Neuronal stem cell (in vitro differentiated cells): ENCODE results near the gene DNAJC9.

Source experiments
- DNase-seq: peaks from one replicate; pipeline ENCODE4 v3.0.0-alpha.2; 2013; ENCODE audit warnings: low spot score
- H2AFZ ChIP-seq: one replicate; pipeline ENCODE4 v1.6.1; 2013; ENCODE audit warnings: mild to moderate bottlenecking, low read length, inconsistent platforms
- H2AK5ac ChIP-seq: 2 replicates; pipeline ENCODE4 v1.6.1; 2013; ENCODE audit warnings: low read depth, mild to moderate bottlenecking, inconsistent platforms, low read length, moderate library complexity, mixed read lengths
- H2BK120ac ChIP-seq: 2 replicates; pipeline ENCODE4 v1.6.1; 2013; ENCODE audit warnings: low read depth, mild to moderate bottlenecking, inconsistent platforms, low read length, moderate library complexity, mixed read lengths
- H2BK12ac ChIP-seq: one replicate; pipeline ENCODE4 v1.6.1; 2013; ENCODE audit warnings: low read length, inconsistent platforms
- H2BK15ac ChIP-seq: 2 replicates; pipeline ENCODE4 v1.6.1; 2013; ENCODE audit warnings: mild to moderate bottlenecking, low read length, inconsistent platforms, mixed read lengths
- H2BK5ac ChIP-seq: one replicate; pipeline ENCODE4 v1.6.1; 2013; ENCODE audit warnings: inconsistent platforms, mild to moderate bottlenecking, low read length, moderate library complexity
- H3K14ac ChIP-seq: one replicate; pipeline ENCODE4 v1.6.1; 2013; ENCODE audit warnings: low read length, inconsistent platforms
- H3K18ac ChIP-seq: 2 replicates; pipeline ENCODE4 v1.6.1; 2013; ENCODE audit warnings: low read length, inconsistent platforms
- H3K23ac ChIP-seq: 2 replicates; pipeline ENCODE4 v1.6.1; 2013; ENCODE audit warnings: low read depth, mild to moderate bottlenecking, mixed read lengths, low read length, inconsistent platforms; ENCODE audit not compliant: poor library complexity
- H3K27ac ChIP-seq: replicated peaks from 3 replicates; pipeline ENCODE4 v1.5.1; 2013; ENCODE audit warnings: low read length, inconsistent platforms
- H3K27me3 ChIP-seq, 3 experiments: 2 replicates each; pipeline ENCODE4 v1.6.1; 2013; ENCODE audit warnings: low read length in 3 of 3, mild to moderate bottlenecking in 2 of 3, inconsistent platforms in 1 of 3, low read depth in 1 of 3, mixed read lengths in 1 of 3, moderate library complexity in 1 of 3; ENCODE audit not compliant: control insufficient read depth in 3 of 3, insufficient read depth in 3 of 3
- H3K36me3 ChIP-seq, 2 donors: replicated peaks in 1 of 2; 2 replicates each; pipeline ENCODE4 v1.6.1; 2013; ENCODE audit warnings: low read length in 2 of 2; ENCODE audit not compliant: control insufficient read depth in 2 of 2, insufficient read depth in 2 of 2
- H3K4ac ChIP-seq: 2 replicates; pipeline ENCODE4 v1.6.1; 2013; ENCODE audit warnings: inconsistent platforms, mild to moderate bottlenecking, low read length, moderate library complexity
- H3K4me1 ChIP-seq, 2 donors: 1 replicate in 1 of 2; 2 replicates in 1 of 2; pipeline ENCODE4 v1.6.1; 2013; ENCODE audit warnings: low read length in 2 of 2, low read depth in 1 of 2; ENCODE audit not compliant: control insufficient read depth in 2 of 2, insufficient read depth in 1 of 2
- H3K4me2 ChIP-seq: one replicate; pipeline ENCODE4 v1.6.1; 2013; ENCODE audit warnings: mild to moderate bottlenecking, low read length, inconsistent platforms; ENCODE audit not compliant: insufficient read depth, poor library complexity, severe bottlenecking
- H3K4me3 ChIP-seq, 2 donors: 2 replicates each; pipeline ENCODE4 v1.5.1; 2013; ENCODE audit warnings: low read length in 2 of 2, mild to moderate bottlenecking in 2 of 2, inconsistent platforms in 1 of 2, moderate library complexity in 1 of 2
- H3K79me1 ChIP-seq: one replicate; pipeline ENCODE4 v1.6.1; 2013; ENCODE audit warnings: low read depth, mild to moderate bottlenecking, inconsistent platforms, low read length, moderate library complexity
- H3K9ac ChIP-seq: one replicate; pipeline ENCODE4 v1.6.1; 2013; ENCODE audit warnings: mild to moderate bottlenecking, low read depth, low read length, inconsistent platforms; ENCODE audit not compliant: poor library complexity
- H3K9me3 ChIP-seq, 2 donors: replicated peaks in 1 of 2; 2 replicates each; pipeline versions ENCODE3 to v1.6.1; 2013; ENCODE audit warnings: low read length in 2 of 2, mild to moderate bottlenecking in 2 of 2, inconsistent platforms in 1 of 2, low read depth in 1 of 2, mixed read lengths in 1 of 2, moderate library complexity in 1 of 2; ENCODE audit not compliant: control insufficient read depth in 2 of 2, insufficient read depth in 1 of 2
- H4K8ac ChIP-seq: one replicate; pipeline ENCODE4 v1.6.1; 2013; ENCODE audit warnings: low read depth, mild to moderate bottlenecking, inconsistent platforms, low read length, moderate library complexity
- H4K91ac ChIP-seq: one replicate; pipeline ENCODE4 v1.6.1; 2013; ENCODE audit warnings: low read length, low read depth, mild to moderate bottlenecking, inconsistent platforms; ENCODE audit not compliant: poor library complexity
- WGBS, 2 donors: extraction: QIAGEN DNeasy Blood & Tissue Kit; methylation state at CpG; one replicate each; pipeline ENCODE4 v1.1.7; 2013; ENCODE audit warnings: missing lambda C conversion rate in 2 of 2, mixed read lengths in 1 of 2; ENCODE audit not compliant: insufficient read length in 2 of 2, insufficient replicate concordance in 1 of 2; ENCODE audit errors: extremely low coverage in 2 of 2; 5-methylcytosine and 5-hydroxymethylcytosine counted together

The DNAJC9 gene

DNA sequence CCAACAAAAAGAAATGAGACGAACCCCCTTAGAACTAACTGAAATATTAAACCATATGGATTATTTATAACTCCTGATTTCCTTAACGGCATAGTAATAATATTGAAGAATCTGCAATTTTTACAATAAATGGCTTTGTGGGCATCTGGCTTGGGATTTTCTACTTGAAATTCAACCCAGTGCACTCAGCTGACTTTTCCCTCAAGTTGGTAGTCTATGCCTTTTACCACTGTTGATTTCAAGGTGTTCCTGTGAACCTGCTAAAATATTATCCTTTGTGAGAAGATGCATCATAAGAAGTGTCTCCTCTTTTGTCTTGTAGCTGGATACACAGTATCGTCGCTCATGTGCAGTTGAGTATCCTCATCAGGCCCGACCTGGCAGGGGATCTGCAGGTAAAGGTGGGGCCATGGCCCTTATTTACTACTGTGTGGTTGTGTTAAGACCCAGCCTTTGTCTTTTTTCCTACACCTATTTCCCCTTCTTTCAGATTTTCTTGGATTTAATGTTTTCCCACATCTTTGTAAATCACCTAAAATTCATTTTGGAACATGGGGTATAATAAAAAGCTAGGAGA, 8.0 kb downstream of the DNAJC9 start:
- Histone ChIP-seq H3K9ac (no peak overlapping the region), H2AK5ac (no peak overlapping the region), H2BK5ac (no peak overlapping the region), H3K18ac (no peak overlapping the region), H3K79me1 (peaks cover 4% of the 10 kb centered on the region), H2BK15ac (no peak overlapping the region), H3K4me2 (no peak overlapping the region), H3K14ac (no peak overlapping the region), H3K4me3 (no peak overlapping the region), H3K4me1 (no peaks in the 10 kb centered on the region), H2BK120ac (no peak overlapping the region), H3K27me3 (no peaks in the 10 kb centered on the region), H3K9me3 (no peaks in the 10 kb centered on the region), H2AFZ (no peak overlapping the region), H3K27ac (no peak overlapping the region), H4K8ac (no peak overlapping the region), H2BK12ac (no peak overlapping the region), H4K91ac (no peak overlapping the region), H3K23ac (no peak overlapping the region), H3K36me3 (peaks cover 30 to 97% of the 10 kb centered on the region in 2 donors), H3K4ac (no peak overlapping the region)
- no CpG with 5 or more reads among the region's 5 CpGs for WGBS, 2 donors
- DNase-seq: no peak

DNA sequence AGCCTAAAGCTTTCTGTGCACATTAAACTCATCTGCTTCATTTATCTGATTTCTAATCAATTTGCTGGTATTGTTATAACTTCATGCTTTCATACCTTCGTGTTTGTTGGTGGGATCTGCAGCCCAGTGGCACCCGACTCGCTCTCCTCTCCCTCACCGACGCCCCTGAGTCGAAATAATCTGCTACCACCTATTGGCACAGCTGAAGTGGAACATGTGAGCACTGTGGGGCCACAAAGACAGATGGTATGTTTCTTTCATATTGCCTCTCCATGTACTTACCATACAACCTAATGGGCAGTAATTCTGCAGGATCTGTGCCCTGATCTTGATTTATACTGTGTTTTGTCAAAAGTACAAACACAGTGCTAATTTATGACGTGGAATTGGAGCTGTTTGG, 12.4 kb downstream of the DNAJC9 start:
- Histone ChIP-seq H4K8ac (no peak overlapping the region), H3K4me3 (no peak overlapping the region), H3K9me3 (no peaks in the 10 kb centered on the region), H2BK120ac (no peak overlapping the region), H3K36me3 (peaks cover 17 to 97% of the 10 kb centered on the region in 2 donors), H2AK5ac (no peak overlapping the region), H3K27me3 (no peaks in the 10 kb centered on the region), H3K23ac (no peak overlapping the region), H4K91ac (no peak overlapping the region), H2AFZ (no peak overlapping the region), H3K27ac (no peak overlapping the region), H3K18ac (no peak overlapping the region), H3K4me1 (no peaks in the 10 kb centered on the region), H2BK5ac (no peak overlapping the region), H3K4ac (no peak overlapping the region), H3K79me1 (peaks cover 4% of the 10 kb centered on the region), H2BK12ac (no peak overlapping the region), H3K4me2 (no peak overlapping the region), H2BK15ac (no peak overlapping the region), H3K14ac (no peak overlapping the region), H3K9ac (no peak overlapping the region)
- DNase-seq: no peak
- no CpG with 5 or more reads among the region's 7 CpGs for WGBS, 2 donors

DNA sequence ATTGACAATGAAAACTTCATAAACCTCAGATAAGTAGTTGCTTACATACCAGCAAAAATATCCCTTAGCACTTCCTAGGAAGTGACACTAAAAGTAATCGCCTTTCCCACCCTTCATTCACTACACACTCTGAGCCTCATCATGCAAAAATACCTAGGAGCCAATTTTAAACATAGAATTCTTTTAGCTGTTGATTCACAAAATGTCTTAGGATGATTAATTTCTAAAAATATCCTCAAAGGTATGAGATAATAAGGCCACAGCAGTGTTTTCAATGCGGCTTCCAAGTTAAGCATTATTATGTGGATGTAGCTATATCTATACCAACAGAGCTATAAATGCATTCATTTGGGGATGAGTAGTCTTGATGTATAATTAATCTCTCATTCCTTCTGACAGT, 13.2 kb downstream of the DNAJC9 start:
- Histone ChIP-seq H3K4me3 (no peak overlapping the region), H3K4me1 (no peaks in the 10 kb centered on the region), H3K36me3 (peaks cover 17 to 97% of the 10 kb centered on the region in 2 donors), H3K9me3 (no peaks in the 10 kb centered on the region), H2BK5ac (no peak overlapping the region), H4K8ac (no peak overlapping the region), H4K91ac (no peak overlapping the region), H2BK120ac (no peak overlapping the region), H3K4ac (no peak overlapping the region), H3K27me3 (no peaks in the 10 kb centered on the region), H3K9ac (no peak overlapping the region), H2AK5ac (no peak overlapping the region), H2BK12ac (no peak overlapping the region), H3K27ac (no peak overlapping the region), H3K14ac (no peak overlapping the region), H2BK15ac (no peak overlapping the region), H2AFZ (no peak overlapping the region), H3K4me2 (no peak overlapping the region), H3K79me1 (peaks cover 4% of the 10 kb centered on the region), H3K23ac (no peak overlapping the region), H3K18ac (no peak overlapping the region)
- no CpG with 5 or more reads among the region's 2 CpGs for WGBS, 2 donors
- DNase-seq: no peak

DNA sequence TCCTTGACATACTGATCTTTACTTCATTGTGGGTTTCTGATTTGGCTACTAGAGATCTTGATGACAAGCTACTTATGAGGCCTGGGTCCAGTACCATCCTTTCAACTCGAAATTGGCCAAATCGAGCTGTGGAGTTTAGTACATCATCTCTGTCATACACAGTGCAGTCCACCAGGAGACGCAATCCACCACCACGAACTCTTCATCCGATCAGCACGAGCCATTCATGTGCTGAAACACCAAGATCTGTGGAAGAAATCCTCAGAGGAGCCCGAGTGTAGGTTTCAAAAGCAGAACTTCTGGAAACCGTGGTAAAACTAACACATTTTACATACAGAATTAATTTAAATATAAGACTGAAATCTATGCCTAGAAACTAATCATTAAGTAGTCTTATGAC, 14.2 kb downstream of the DNAJC9 start:
- no peak overlapping the region for H2BK15ac ChIP-seq
- no peak overlapping the region for H2AK5ac ChIP-seq
- peaks cover 4% of the 10 kb centered on the region for H3K79me1 ChIP-seq
- no peak overlapping the region for H3K4ac ChIP-seq
- no peak overlapping the region for H4K91ac ChIP-seq
- no peak overlapping the region for H3K9ac ChIP-seq
- H3K4me3 ChIP-seq: no peak overlapping the region
- no peak overlapping the region for H2BK12ac ChIP-seq
- H2AFZ ChIP-seq: no peak overlapping the region
- no peaks in the 10 kb centered on the region for H3K9me3 ChIP-seq
- H3K36me3 ChIP-seq: peaks cover 17 to 94% of the 10 kb centered on the region in 2 donors
- H3K4me1 ChIP-seq: no peaks in the 10 kb centered on the region
- no peaks in the 10 kb centered on the region for H3K27me3 ChIP-seq
- H2BK5ac ChIP-seq: no peak overlapping the region
- H3K23ac ChIP-seq: no peak overlapping the region
- no peak overlapping the region for H3K18ac ChIP-seq
- no peak overlapping the region for H3K4me2 ChIP-seq
- no peak for DNase-seq
- WGBS, 2 donors: no CpG with 5 or more reads among the region's 8 CpGs
- H3K27ac ChIP-seq: no peak overlapping the region
- H4K8ac ChIP-seq: no peak overlapping the region
- no peak overlapping the region for H2BK120ac ChIP-seq
- no peak overlapping the region for H3K14ac ChIP-seq
